ENCODE measurements around the gene HLA-B. TPM values are rescaled to one million over a fixed set of nuclear protein-coding genes. Genes with fewer than 3 reads are reported as not detected.

HLA-B gene
- total RNA-seq, 1 donor: 510 TPM

DNA sequence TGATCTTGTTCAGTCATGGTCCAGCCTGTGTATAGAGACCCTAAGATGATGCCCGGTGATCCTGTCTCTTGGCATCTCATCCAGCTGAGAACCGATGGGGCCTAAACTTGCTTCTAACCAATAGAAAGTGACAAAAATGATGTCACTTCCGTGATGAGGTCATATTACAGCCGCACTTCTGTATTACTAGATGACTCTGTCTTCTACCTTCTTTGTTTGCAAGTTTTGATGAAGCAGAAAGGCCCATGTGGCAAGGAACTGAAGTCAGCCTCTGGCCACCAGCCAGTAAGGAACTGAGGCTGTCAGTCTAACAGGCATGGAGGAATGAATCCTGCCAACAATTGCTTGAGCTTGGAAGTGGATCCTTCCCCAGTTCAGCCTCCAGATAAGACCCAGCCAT, 52.3 kb downstream of the HLA-B start:
- Histone ChIP-seq H3K4me1 (ENCODE audit: insufficient read depth, low read length) (no peaks in the 10 kb centered on the region), H3K27me3 (ENCODE audit: insufficient read depth, low read length) (peaks cover 23% of the 10 kb centered on the region), H3K4me2 (ENCODE audit: insufficient read depth, low read length) (no peak overlapping the region), H3K4me3 (ENCODE audit: insufficient read depth, low read length) (no peak overlapping the region), H3K79me2 (ENCODE audit: insufficient read depth, low read length) (no peaks in the 10 kb centered on the region), H3K36me3 (ENCODE audit: insufficient read depth, low read length) (no peaks in the 10 kb centered on the region), H2AFZ (ENCODE audit: low read length) (no peak overlapping the region), H4K20me1 (ENCODE audit: insufficient read depth, low read length) (no peaks in the 10 kb centered on the region), H3K9me3 (ENCODE audit: low read depth, low read length) (no peaks in the 10 kb centered on the region), H3K27ac (ENCODE audit: low read depth, low read length) (no peak overlapping the region)
- TF ChIP-seq, protein P1, sequence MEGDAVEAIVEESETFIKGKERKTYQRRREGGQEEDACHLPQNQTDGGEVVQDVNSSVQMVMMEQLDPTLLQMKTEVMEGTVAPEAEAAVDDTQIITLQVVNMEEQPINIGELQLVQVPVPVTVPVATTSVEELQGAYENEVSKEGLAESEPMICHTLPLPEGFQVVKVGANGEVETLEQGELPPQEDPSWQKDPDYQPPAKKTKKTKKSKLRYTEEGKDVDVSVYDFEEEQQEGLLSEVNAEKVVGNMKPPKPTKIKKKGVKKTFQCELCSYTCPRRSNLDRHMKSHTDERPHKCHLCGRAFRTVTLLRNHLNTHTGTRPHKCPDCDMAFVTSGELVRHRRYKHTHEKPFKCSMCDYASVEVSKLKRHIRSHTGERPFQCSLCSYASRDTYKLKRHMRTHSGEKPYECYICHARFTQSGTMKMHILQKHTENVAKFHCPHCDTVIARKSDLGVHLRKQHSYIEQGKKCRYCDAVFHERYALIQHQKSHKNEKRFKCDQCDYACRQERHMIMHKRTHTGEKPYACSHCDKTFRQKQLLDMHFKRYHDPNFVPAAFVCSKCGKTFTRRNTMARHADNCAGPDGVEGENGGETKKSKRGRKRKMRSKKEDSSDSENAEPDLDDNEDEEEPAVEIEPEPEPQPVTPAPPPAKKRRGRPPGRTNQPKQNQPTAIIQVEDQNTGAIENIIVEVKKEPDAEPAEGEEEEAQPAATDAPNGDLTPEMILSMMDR (IDR thresholded peaks at IDR 0.05; ENCODE audit: extremely low read depth, low read depth, low read length): no peak
- no peak for DNase-seq (ENCODE audit: insufficient read length, low spot score, missing footprints)

Small RNA genes within 50 kb of the gene (small RNA-seq; reads per million reads assigned to genes)
- gene HLA-S: not detected
- gene MIR6891: not detected
- not detected for gene RF00019
- gene RNU6-283P: not detected

Other genes with a start within 250 kb of the HLA-B start
- gene C6orf15, start 244.6 kb downstream of the HLA-B start, total RNA-seq: not detected in 2 replicates
- 1.2 and 2.2 TPM in 2 replicates for gene PSORS1C1, start 242.4 kb downstream of the HLA-B start, total RNA-seq
- gene CDSN, start 236.7 kb downstream of the HLA-B start, total RNA-seq: not detected in 2 replicates
- gene PSORS1C2, start 218.1 kb downstream of the HLA-B start, total RNA-seq: not detected in 2 replicates
- gene CCHCR1, start 199.4 kb downstream of the HLA-B start, total RNA-seq: 13.6 and 14.1 TPM in 2 replicates
- 5.8 and 5.9 TPM in 2 replicates for gene TCF19, start 198.6 kb downstream of the HLA-B start, total RNA-seq
- gene POU5F1, start 186.5 kb downstream of the HLA-B start, total RNA-seq: 0.29 and 2.5 TPM in 2 replicates
- 477 and 489 TPM in 2 replicates for gene HLA-C, start 85.1 kb downstream of the HLA-B start, total RNA-seq
- 31.1 and 40.1 TPM in 2 replicates for gene MICA, start 46.4 kb upstream of the HLA-B start, total RNA-seq
- gene MICB, start 141.0 kb upstream of the HLA-B start, total RNA-seq: 12.7 and 14.1 TPM in 2 replicates
- gene MCCD1, start 171.8 kb upstream of the HLA-B start, total RNA-seq: not detected in 2 replicates
- gene DDX39B, start 184.8 kb upstream of the HLA-B start, total RNA-seq: 240 and 262 TPM in 2 replicates
- 2.2 and 2.9 TPM in 2 replicates for gene ATP6V1G2, start 189.4 kb upstream of the HLA-B start, total RNA-seq
- gene NFKBIL1, start 190.4 kb upstream of the HLA-B start, total RNA-seq: 43.6 and 56.8 TPM in 2 replicates
- gene LTA, start 215.1 kb upstream of the HLA-B start, total RNA-seq: not detected in 2 replicates
- gene TNF, start 218.4 kb upstream of the HLA-B start, total RNA-seq: not detected in 2 replicates
- gene LTB, start 225.2 kb upstream of the HLA-B start, total RNA-seq: 0.29 TPM in 1 of 2 replicates, not detected in the other
- gene LST1, start 229.1 kb upstream of the HLA-B start, total RNA-seq: 0.29 TPM in 1 of 2 replicates, not detected in the other
- gene NCR3, start 235.8 kb upstream of the HLA-B start, total RNA-seq: not detected in 2 replicates